GM13977 (cell line): ENCODE results near the gene APBB2.

Source experiments
- DNase-seq: peaks from one replicate; pipeline ENCODE4 v3.0.0; 2012; ENCODE audit warnings: low spot score
- in situ Hi-C: fragments of 300-500 bp; cut with MboI; formaldehyde crosslinking; loops from one replicate; pipeline ENCODE4 v1.12.0; 2022; ENCODE audit warnings: low sequenced_read_pairs, low pct_unique_long_range_greater_than_20kb, mixed read lengths, inconsistent platforms; ENCODE audit not compliant: unreplicated experiment
- TF ChIP-seq, protein P1 (sequence below): IDR thresholded peaks from 2 replicates; pipeline ENCODE4 v1.5.1; 2012; ENCODE audit warnings: mild to moderate bottlenecking, control low read depth; ENCODE audit not compliant: insufficient read depth; ENCODE audit errors: extremely low read depth, missing control alignments

APBB2 gene

DNA sequence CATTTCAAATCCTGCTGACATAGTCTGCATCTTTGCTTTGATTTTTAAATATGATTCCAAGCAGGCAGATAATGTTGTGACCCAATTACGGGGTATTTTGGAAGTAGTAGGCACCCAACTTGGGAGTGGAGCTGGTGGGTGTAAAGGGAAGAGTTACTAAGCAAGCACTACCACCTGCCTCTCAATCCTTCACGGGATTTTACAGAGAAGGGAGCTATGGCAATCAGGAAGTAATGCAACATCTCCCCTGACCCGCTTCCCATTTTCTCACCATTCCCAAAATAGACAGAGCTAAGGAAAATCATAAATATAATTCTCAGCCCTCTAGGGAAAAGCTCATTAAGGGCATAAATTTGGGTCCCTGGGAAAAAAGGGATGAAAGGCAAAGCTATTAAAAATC lies 9.2 kb downstream of the APBB2 start:
- TF ChIP-seq, protein P1, sequence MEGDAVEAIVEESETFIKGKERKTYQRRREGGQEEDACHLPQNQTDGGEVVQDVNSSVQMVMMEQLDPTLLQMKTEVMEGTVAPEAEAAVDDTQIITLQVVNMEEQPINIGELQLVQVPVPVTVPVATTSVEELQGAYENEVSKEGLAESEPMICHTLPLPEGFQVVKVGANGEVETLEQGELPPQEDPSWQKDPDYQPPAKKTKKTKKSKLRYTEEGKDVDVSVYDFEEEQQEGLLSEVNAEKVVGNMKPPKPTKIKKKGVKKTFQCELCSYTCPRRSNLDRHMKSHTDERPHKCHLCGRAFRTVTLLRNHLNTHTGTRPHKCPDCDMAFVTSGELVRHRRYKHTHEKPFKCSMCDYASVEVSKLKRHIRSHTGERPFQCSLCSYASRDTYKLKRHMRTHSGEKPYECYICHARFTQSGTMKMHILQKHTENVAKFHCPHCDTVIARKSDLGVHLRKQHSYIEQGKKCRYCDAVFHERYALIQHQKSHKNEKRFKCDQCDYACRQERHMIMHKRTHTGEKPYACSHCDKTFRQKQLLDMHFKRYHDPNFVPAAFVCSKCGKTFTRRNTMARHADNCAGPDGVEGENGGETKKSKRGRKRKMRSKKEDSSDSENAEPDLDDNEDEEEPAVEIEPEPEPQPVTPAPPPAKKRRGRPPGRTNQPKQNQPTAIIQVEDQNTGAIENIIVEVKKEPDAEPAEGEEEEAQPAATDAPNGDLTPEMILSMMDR, result no peak
- in situ Hi-C loops, result loop anchor here (25.0 kb wide), 1 partner anchor 468 kb away; the partner anchor contains the start of gene NSUN7

DNA sequence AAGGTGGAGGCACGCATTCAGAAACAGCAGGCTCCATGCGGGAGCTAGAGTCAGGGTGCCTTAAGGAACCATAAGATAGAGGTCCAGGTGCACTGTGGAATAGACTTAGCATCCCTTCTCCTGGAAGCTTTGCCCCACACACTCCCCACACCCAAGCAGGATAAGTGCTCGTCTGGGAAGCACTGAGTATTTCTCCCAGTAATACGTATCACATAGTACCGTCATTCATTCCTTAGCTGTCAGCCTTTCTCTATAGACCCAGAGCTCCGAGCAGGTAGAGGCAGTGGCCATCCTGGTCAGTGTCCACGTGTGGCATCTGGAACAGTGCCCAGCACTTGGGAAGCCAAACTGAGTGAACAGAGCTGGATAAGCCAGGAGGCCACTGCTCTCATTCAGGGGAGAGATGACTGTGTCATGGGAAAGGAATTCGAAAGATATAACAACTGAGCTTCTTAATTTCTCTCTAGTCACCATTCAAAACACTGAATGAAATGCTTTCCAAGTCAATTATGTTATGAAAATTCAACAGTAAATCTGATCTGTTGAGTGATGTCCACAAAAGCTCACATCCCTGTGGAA lies 9.9 kb downstream of the APBB2 start:
- TF ChIP-seq, protein P1, result no peak
- no peak for DNase-seq
- in situ Hi-C loops, result loop anchor here (25.0 kb wide), 1 partner anchor 467 kb away; the partner anchor contains the start of gene NSUN7

More for the DNA sequence above, 9.2 kb downstream of the APBB2 start:
- DNase-seq, result no peak

DNA sequence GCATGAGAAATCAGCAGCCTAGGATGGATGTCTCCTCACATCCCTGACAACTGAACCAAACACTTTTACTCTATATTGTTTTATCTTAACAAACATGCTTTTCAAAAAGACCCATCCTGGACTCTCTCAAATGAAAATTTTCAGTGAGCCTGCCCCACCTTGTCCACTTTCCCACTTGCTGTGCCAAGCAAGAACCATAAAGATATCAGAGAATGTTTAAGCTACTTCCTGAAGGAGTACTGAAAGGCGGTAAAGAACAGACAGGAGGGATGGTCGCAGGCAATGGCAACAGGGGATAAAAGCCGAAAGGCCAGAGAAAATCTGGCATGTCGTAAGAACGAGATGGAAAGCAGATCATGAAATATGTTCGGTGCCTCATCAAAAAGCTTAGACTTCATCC lies 10.5 kb downstream of the APBB2 start:
- no peak for DNase-seq
- in situ Hi-C loops, result loop anchor here (25.0 kb wide), 1 partner anchor 467 kb away; the partner anchor contains the start of gene NSUN7
- TF ChIP-seq, protein P1, result no peak

DNA sequence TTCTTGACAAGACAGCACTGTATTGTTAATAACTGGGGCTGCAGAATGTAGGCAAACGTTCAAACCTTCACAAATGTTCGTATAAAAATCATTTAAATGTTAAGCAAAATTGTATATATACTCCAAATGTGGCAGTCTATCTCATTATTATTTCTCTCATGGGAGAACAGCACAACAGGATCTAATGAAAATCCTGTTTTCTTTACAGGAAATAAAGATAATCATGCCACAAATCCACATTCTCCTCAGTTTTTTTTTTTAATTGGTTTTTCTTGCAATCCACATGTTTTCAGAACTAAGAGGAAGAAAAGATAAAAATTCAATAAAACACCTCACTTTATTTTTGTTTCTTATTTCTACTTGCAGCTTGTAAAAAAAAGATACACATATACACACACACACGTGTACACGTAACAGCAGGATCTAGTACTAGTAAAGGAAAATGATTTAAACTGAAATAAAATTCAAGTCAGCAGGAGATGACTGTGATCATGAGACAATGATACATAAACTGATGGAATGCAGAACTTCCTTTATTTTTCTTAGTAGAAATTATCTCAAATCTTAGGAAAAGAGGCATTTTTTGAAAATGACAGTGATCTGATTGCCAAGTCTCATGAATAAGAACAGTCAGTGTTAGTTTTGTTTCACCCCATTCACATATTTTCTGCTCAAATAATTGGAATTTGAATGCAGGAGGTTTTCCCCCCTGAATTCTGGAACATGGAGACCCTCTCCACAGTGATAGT lies 11.3 kb downstream of the APBB2 start:
- DNase-seq, result no peak
- TF ChIP-seq, protein P1, result no peak
- in situ Hi-C loops, result loop anchor here (25.0 kb wide), 1 partner anchor 466 kb away; the partner anchor contains the start of gene NSUN7

DNA sequence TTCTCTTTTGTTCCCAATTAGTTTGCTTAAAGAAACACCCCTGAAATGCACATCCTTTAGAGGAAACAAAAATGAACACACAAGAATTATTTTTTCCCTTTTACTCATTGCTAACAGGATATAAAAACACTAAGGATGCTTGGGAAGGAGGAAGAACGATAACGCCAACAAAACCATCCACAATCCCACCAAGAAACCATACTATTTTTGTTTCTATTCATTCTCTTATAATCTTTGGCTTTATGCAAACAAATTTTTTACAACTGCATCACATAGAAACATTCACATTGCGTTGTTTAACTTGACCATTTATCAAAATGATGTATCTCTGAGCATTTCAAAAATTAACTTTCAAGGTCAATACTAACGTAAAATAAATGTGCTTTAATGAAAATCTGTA lies 12.0 kb downstream of the APBB2 start:
- in situ Hi-C loops, result loop anchor here (25.0 kb wide), 1 partner anchor 465 kb away; the partner anchor contains the start of gene NSUN7
- DNase-seq, result no peak

DNA sequence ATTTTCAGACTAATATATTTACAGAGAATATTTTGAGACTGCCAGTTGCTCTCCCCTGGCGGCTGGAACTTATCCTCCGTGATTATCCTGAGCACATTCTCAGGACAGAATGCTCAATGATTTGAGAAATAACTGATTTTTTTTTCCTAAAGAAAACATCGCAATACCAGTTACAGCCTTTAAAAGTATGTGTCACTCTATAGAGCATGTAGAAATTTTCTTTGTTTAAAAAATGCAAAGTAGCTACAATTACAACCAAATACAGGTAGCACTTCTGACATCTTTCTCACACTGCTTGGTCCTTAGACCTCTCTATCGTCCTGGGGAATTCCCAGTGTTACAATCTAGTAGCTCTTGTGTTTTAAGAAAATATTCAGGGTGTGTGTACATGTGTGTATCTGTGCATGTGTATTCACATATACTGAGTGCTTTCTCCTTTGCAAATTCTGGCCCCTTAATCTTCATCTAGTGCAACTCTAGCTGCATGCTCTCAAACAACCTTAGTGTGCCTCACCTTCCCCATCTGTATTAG lies 13.8 kb downstream of the APBB2 start:
- DNase-seq, result no peak
- TF ChIP-seq, protein P1, result no peak
- in situ Hi-C loops, result loop anchor here (25.0 kb wide), 1 partner anchor 463 kb away; the partner anchor contains the start of gene NSUN7

More for the DNA sequence above, 12.0 kb downstream of the APBB2 start:
- TF ChIP-seq, protein P1, result no peak
